GM19240 (cell line): ENCODE results near the gene CSF1R.

ENCODE experiments used
- DNase-seq: peaks from one replicate; pipeline ENCODE4 v3.0.0; 2011; ENCODE audit warnings: low spot score; ENCODE audit not compliant: insufficient read length

CSF1R gene

DNA sequence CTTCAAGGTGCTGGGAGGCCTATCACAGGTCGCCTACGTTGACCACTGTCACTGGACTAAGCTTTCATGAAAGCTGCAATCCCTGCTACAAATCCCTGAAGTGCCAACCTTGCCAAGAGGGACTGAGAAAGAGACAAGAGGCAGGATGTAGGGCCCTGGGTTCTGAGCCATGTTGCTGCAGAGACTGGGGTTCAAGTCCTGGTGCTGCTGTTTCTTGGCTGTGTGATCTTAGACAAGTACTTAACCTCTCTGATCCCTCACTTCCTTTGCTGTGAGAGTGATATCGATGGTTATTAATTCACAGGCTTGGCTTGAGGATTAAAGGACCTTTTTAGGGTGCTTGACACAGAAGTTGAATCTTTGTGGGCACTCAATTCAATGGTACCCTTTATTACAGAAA is 15.5 kb downstream of the CSF1R start:
- no peak for DNase-seq

DNA sequence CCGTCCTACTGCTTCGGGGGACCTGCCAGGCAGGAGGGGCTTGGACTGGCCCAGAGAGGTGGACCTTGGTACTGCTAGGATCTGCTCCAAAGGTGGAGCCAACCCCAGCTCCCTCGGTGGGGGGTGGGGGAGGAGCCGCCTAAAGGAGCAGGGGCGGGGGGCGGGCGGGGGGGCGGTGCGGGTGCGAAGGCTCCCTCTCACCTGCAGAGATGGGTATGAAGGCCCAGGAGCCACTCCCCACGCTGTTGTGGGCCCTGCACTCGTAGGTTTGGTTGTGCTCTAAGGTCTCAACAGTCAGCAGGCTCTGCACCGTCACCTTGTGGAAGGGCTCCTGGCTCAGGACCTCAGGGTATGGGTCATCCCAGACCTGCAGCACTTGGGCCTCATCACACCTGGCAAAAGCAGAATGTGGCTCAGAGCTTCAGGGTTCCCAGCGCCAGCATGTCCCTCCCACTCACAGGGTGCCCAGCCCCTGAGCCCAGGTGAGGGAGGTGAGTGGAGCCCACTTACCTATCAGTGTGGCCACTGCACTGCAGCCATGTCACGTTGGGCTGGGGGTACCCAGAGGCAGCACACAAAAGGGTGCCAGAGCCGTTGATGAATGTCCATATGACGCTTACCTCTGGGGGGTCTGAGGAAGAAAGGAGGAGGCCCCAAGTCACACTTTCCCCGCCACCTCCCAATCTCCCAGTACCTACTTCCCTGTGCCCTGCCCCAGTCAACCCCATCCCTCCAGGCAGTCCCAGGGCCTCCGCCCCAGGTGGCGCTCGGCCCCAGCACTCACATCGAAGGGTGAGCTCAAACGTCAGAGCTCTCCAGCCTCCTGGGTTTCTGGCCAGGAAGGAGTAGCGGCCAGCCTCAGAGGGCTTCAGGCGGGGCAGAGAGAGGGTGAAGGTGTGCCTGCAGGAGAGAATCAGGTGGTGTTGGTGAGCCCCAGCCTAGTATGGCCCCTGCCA is 16.4 kb downstream of the CSF1R start:
- no peak for DNase-seq

DNA sequence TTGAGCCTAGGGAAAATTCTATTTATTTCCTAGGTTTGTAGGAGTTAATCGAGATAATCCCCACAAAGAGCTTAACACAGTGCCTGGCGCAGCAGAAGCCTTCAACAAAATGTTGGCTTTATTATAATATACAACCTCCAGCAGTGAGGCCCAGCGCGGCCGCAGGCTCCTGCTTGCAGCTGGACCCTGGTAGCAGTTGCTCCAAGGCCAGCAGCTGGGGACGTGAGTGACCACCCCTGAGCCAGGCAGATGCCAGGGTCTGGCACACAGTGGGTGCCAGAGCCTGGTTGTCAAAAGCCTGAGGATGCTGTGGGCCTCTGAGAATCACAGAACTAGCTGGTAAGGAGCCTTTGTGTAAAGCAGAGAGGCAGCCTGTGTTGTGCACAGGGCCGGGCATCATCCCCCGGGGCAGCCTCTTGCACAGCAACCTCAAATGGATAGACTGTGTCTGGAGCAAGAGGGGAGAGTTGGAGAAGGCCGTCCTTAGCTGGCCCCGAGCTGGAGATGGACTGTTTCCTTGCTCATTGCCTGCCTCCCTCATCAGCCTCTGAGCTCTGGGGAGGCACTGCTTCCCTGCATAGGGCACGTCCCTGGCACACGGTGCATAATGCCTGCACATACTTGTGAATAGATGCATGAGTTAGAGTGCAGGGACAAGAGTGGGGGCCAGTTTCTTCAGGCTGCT is 17.3 kb downstream of the CSF1R start:
- DNase-seq = no peak

DNA sequence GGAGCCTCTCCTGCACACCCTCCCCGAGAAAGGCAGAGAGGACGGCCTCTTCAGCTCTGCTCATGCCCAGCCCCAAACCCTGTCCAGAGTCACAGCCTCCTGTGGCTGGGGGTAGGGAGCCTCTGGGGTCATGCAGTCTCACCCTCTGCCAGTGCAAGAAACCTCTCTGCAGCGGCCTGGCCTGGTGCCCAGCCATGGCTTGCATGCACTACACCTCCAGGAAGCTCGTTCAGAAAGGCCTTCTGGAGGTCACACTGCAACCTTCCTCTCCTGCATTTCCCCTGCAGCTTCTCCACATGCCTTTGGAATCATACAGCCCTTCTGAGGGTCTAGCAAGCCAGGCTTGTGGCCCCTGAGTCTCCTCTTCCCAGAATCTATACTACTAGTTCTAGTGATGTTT is 17.9 kb downstream of the CSF1R start:
- no peak for DNase-seq

DNA sequence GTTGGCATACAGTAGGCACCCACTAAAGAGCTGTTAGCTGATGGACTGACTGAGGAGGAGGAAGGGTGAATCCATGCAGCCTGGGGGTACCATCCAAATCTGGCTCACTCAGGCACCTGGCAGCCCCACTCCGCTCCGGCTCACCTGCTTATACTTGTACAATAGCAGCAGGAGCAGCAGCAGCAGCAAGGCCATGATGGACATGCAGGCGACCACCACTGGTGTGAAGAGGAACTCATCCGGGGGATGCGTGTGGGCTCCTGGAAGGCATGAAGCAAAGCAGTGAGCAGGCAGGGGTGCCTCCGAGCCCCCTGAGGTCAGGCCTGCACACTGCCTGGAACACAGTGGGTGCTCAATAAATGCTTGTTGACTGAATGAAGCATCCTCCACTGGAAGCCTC is 18.3 kb downstream of the CSF1R start:
- DNase-seq = no peak

DNA sequence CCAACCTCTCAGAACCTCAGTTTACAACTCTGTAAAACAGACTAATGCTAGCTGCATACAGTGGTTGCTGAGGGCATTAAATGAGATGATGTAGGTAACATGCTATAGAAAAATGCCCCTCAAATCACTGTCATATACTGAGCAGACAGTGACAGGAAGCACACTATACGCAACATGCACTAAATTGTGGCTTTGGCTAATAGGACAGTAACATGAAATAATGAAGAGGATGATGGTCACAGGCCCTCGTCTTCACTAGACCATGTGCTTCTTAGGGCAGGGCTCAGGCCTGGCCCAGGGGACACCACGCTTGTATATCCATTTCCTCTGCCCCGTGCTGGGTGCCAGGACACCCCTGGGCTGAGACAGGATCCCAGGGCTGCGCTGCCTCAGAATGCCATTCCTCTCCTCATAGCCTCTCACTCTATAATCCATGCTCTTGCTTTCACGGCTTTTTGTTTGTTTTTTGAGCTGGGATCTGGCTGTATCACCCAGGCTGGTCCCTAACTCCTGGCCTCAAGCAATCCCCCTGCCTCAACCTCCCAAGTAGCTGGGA is 18.9 kb downstream of the CSF1R start:
- no peak for DNase-seq

DNA sequence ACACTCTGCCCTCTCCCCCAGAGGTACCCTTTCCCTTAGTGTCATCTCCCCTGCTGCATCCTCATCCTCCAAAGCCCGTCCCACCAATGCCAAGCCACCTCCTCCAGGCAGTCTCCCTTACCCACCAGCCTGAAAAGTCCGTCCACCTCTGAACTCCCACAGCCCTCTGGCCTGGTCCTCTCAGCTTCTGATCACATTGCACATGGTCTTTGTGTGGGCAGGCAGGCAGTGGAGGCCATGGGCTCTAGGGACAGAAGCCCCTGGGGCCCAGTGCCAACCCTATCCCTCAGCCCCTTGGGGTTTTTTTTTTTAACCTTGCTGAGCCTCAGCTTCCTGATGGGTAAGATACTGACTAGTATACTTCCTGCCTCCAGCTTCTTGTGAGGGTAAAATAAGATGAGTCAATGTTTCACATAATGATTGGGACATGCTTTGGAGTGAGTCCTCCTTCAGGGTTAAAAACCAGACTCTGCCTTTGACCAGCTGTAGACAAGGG is 19.4 kb downstream of the CSF1R start:
- DNase-seq = no peak

DNA sequence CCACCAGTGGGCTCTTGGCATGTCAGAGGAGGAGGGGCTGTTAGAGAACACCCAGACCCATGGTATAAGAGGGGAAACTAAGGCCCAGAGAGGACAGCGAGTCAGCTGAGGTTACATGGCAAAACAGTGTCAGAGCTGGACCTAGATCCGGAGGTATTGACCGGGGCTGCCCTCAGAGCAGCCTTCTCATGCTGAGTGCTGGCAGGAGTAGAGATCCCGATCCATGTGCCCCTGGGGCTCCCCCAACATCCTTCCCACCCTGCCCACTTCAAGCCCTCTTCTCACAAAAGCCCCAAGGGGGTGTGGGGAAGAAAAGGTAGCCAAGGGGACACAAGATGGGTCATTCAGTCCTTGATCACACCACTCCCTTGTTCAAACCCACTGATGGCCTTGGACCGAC is 19.9 kb downstream of the CSF1R start:
- DNase-seq = no peak

DNA sequence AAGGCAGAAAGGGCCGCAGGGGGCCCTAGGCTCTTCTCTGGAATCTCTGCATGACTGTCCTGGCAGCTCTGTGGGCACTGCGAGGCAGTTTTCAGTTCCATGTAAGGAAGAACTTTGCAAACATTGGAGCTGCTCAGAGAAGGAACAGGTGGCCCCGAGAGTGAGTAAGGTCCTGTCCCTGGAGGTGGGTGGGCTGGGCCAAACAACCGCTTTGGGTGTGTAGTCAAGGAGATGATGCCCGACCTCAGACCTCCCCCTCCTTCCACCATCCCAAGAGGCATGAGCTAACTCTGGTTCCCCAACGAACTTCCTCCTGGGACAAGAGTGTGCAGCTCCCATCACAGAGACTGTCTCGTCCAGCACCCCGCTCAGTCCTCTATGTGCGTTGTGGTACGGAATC is 20.5 kb downstream of the CSF1R start:
- DNase-seq = no peak

DNA sequence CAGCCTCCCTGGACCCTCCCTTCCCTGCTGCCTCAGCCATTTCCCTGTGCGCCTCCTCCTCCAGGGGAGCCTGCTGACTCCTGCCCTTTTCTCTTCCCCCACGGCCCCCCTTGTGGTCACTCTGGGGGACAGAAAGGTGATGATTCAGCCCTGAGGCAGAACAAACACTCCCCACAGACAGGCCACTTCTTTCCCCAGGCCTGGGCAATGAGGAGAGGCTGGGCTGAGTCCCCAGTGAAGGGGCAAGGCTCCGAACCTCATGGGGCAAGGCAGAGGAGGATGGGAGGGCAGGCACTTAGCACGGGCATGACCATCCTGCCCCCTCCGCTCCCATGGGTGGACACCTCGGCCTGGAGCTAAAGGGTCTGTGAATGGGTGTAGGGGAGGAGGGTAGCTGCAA is 21.0 kb downstream of the CSF1R start:
- DNase-seq = no peak

DNA sequence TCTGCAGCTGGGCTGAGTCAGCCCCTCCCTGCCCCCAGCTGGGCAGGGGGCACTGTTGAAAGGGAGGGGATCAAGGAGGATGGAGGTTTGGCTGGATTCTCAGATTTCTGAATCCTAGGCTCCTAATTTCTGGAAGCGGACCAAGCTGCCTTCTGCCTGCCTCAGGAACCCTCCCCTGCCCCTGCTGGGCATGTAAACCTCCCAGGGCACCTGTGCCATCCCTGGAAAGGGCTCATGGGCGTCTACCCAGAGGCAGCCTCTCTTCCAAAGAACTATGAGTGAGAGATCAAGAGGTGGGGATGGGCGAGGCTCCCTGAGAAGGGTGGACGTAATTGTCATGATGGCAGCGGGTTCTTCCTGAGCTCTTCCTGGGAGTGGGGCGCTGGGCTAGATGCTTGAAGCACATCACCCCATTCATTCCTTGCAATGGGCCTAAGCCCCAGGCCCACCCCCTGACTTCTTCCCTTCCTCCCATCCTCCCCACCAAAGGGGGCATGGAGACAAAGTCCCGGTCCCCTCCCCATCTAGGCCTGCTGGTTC is 21.6 kb downstream of the CSF1R start:
- no peak for DNase-seq

DNA sequence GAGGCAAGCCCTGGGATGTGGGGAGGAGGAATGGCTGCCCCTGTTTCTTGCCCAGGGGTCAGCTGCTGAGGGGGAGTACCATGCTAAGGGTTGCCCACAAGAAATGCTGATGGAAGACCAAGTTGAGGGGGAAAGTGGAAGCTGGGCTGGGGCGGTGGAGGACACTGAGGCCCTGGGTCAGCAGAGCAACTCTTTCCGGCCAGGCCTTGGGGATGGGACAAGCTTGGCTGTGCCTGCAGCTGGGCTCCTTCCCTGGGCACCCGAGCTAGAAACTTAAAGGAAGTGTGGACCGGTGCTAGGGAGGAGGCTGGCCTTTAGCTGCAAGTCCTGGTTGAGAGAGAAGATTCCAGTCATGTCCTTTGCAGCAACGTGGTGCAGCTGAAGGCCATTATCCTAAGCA is 22.7 kb downstream of the CSF1R start:
- DNase-seq = no peak

DNA sequence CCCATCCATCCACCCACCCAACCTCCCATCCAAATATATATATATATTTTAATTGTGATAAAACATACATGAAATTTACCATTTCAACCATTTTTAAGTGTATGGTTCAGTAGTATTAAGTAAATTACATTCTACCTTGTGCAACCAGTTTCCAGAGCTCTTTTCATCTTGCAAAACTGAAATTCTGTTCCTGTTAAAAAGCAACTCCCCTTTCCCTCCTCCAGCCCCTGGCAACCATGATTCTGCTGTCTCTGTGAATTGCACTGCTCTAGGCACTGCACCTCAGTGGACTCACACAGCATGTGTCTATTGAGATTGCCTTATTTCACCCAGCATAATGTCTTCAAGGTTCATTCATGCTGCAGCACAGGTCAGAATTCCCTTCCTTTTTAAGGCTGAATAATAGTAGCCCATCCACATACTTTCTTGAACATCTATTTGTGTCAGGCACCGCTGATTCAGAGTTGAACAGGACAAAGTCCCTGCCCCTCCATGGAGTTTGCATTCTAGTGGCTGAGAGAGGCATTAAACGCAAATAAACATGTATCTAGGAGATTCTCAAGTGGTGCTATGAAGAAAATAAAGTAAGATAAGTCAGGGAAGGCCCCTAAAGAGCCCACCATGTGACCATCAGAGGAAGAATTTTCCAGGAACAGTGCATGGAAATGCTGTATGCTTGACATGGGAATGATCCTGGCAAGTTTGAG is 24.0 kb downstream of the CSF1R start:
- no peak for DNase-seq

DNA sequence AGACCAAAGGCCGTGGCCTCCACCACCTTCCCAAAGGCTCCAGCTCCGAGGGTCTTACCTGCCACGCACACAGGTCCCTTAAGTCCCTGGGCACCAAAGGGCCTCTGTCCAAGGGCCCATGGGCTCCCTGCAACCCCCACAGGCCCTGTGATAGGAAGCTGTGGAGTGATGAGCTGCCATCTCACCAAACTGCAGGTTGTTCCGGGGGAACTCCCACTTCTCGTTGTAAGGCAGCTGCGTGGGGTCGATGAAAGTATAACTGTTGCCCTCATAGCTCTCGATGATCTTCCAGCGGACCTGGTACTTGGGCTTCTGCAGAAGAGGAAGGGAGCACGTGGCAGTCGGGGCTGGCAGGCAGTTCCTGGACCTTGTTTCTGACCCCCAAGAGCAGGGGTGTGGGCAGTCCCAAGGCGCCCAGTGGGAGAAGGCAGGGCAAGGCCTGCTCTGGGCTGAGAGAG is 24.8 kb downstream of the CSF1R start:
- DNase-seq = no peak

DNA sequence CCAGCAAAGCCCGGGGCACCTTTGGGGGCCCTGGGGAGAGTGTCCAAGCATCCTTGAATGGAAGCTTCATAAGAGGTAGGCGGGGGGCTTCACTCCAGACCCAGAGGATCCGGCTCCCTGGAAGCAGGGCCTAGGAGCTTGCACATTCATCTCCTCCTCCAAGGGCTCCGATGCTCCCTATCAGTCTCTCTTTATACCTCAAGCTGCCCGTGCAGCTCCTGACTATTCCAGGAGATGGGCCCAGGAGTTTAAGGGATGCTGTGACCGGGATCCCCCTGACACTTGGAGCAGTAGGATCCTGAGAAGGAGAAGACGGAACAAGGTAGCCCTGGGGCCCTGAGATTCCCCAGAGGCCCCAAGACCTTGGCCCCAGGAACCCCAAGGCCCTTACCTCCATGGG is 25.9 kb downstream of the CSF1R start:
- DNase-seq = no peak

DNA sequence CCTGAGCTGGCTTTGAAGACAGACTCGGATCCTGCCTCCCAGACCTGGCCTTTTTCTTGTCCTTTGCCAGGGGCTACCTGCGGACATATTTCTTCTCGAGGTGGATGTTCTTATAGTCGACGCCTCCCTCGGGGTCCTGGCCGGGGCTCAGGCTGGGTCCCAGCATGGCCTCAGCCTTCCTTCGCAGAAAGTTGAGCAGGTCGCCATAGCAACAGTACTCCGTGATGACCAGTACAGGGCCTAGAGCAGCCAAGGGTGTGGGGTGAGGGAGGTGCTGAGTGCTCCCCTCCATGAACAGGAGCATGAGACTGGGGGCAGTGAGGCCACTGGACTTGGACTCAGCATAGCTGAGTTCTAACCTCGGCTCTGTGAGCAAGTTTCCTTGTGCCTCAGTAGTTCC is 26.7 kb downstream of the CSF1R start:
- DNase-seq = no peak

DNA sequence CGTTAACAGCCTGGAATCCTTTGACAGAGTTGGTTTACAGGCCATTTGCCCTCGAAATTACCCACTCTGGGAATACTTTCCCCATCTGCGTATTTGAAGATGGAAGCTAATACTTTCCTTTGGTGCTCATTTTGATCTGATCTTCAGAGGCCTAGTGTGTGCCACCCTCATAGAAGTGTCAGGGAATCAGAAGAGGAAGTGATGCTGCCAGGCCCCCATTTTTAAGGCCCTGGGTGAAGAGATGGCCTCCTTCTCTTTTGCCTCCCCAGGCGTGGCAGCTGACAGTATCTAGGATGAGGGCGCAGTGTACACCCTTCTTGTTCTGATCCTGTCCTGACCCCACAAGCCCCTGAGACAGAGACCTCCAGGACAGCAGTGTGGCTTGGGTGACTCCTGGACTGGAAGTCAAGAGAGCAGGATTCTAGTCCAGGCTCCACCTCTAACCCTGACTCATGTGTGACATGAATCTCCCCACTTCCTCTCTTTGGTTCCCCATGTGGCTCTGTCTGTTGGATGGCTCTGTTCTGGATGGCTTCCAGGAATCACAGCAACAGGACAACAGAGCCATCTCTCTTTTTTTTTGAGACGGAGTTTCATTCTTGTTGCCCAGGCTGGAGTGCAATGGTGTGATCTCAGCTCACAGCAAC is 27.8 kb downstream of the CSF1R start:
- DNase-seq = no peak

DNA sequence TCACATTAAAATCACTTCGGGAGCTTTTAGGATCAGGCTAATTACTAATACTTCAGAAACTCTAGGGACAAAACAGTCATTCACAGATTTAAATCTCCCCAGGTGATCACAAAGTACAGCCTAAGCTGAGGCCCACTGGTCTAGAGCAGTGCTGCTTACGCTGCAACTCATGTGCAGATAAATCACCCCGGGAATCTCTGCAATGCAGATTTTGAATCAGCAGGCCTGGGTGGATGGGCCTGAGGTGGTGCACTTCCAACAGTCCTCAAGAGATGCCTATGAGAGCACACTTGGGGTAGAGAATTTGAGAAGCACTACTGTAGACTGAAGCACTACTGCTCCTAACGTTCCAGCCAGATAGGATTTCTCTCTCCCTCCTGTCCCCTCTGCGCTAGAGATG is 28.4 kb downstream of the CSF1R start:
- no peak for DNase-seq

DNA sequence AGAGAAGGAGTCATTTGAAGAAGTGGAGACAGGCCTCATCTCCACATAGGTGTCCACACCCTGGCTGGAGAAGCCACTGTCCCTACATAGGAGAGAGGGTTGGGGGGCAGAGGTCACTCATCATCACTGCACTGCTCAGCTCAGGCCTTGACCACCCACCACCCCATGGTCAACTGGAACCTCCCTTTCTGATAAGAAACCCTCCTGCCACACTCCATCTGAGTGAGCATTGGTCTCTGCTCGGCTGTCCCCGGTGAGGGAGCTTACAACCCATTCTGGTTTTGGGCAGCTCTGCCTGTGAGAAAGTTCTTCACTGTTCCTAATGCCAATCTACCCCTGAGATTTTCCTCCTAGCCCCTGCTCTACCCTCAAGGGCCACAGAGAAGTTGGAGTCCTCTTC is 28.8 kb downstream of the CSF1R start:
- no peak for DNase-seq

DNA sequence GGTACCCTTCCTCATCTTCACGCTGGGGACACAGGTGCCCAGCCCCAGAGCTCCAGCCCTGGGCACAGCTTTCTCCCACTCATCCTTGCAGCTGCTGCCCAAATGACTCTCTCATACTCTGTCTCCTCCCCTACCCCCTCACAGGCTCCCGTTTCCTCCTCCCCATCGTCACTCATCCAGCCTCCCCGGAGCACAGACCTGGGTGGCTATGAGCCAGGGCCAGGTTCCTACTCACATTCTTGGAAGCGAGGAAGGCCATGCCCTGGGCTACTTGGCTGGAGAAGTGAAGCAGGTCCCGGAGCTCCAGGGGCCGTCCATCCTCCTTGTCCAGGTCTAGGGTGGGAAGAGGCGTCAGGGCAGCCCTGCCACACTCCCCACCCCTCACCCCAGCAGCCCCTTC is 29.3 kb downstream of the CSF1R start:
- DNase-seq = no peak

DNA sequence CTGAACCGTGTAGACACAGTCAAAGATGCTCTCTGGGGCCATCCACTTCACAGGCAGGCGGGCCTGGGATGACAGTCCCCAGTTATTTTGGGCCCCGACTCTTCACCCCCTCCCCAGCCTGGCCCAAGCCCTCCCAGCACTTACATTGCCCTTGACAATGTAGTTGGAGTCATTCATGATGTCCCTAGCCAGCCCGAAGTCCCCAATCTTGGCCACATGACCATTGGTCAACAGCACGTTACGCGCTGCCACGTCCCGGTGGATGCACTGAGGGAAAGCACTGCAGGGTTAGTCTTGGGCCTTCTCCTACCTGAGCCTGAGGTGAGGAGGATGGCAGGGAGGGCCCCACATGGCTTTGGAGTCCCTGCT is 30.3 kb downstream of the CSF1R start:
- no peak for DNase-seq
